ENCODE measurements around the gene DDX56. TPM values are rescaled to one million over a fixed set of nuclear protein-coding genes. Genes with fewer than 3 reads are reported as not detected.
A peak's percentile ranks its signal among the peaks of the same experiment; 100 is the strongest.

The DDX56 gene
- 62.0 TPM for total RNA-seq
- polyA plus RNA-seq (ENCODE audit: insufficient read depth, low read depth, low replicate concordance), result 83.6 TPM
- long read RNA-seq, donor 1, transcript DDX56-201 (14 exons, 2,336 nt), result major isoform, 6 of 6 reads
- long read RNA-seq, donor 1, partial matches to known transcripts, result 0 of 6 reads
- long read RNA-seq, donor 1, other reads (novel, unspliced or antisense), result 0 of 6 reads
- long read RNA-seq, donor 2, transcript DDX56-201 (14 exons, 2,336 nt), result major isoform, 15 of 18 reads
- long read RNA-seq, donor 2, partial matches to known transcripts, result 0 of 18 reads
- long read RNA-seq, donor 2, other reads (novel, unspliced or antisense), result 0 of 18 reads
- long read RNA-seq, donor 3, transcript DDX56-201 (14 exons, 2,336 nt), result major isoform, 12 of 27 reads
- long read RNA-seq, donor 3, partial matches to known transcripts, result 14 of 27 reads
- long read RNA-seq, donor 3, other reads (novel, unspliced or antisense), result 0 of 27 reads
- long read RNA-seq, donor 4, transcript DDX56-201 (14 exons, 2,336 nt), result major isoform, 9 of 44 reads
- long read RNA-seq, donor 4, partial matches to known transcripts, result 34 of 44 reads
- long read RNA-seq, donor 4, other reads (novel, unspliced or antisense), result 0 of 44 reads
- long read RNA-seq, donor 5, partial matches to known transcripts, result 0 of 1 reads
- long read RNA-seq, donor 5, other reads (novel, unspliced or antisense), result 0 of 1 reads
- long read RNA-seq, donor 6, transcript DDX56-201 (14 exons, 2,336 nt), result major isoform, 5 of 5 reads
- long read RNA-seq, donor 6, partial matches to known transcripts, result 0 of 5 reads
- long read RNA-seq, donor 6, other reads (novel, unspliced or antisense), result 0 of 5 reads
- long read RNA-seq, donor 7, transcript DDX56-201 (14 exons, 2,336 nt), result major isoform, 46 of 62 reads
- long read RNA-seq, donor 7, partial matches to known transcripts, result 3 of 62 reads
- long read RNA-seq, donor 7, other reads (novel, unspliced or antisense), result 10 of 62 reads
- long read RNA-seq, donor 8, transcript DDX56-201 (14 exons, 2,336 nt), result major isoform, 6 of 6 reads
- long read RNA-seq, donor 8, partial matches to known transcripts, result 0 of 6 reads
- long read RNA-seq, donor 8, other reads (novel, unspliced or antisense), result 0 of 6 reads
- long read RNA-seq, donor 9, partial matches to known transcripts, result 0 of 5 reads
- long read RNA-seq, donor 9, other reads (novel, unspliced or antisense), result 0 of 5 reads
- long read RNA-seq, donor 10, transcript DDX56-201 (14 exons, 2,336 nt), result major isoform, 10 of 17 reads
- long read RNA-seq, donor 10, partial matches to known transcripts, result 6 of 17 reads
- long read RNA-seq, donor 10, other reads (novel, unspliced or antisense), result 0 of 17 reads

- DNase-seq, result peak; percentile 95 to 98 (median 98)
- intact Hi-C loops (cut with DNase I), result no loop called here
- no peaks in the 10 kb centered on the region for H3K27me3 ChIP-seq (ENCODE audit: control insufficient read depth, insufficient read depth, low read length)
- H3K4me3 ChIP-seq (ENCODE audit: low read length in 3 of 3), result peak within 1 kb of the TSS; percentile 87 to 95 (median 90)
- H3K36me3 ChIP-seq (ENCODE audit: control insufficient read depth in 2 of 3, insufficient read depth in 3 of 3, low read length in 3 of 3), result peaks cover 22 to 53% (median 36%) of the 10 kb centered on the region in 3 donors
- H3K4me1 ChIP-seq (ENCODE audit: control insufficient read depth in 2 of 3, insufficient read depth in 2 of 3, low read depth in 1 of 3, low read length in 3 of 3), result peaks cover 3 to 24% (median 19%) of the 10 kb centered on the region in 3 donors
- peak within 1 kb of the TSS; percentile 47 to 88 for H3K27ac ChIP-seq (ENCODE audit: low read depth in 2 of 2, low read length in 2 of 2)
- H3K9me3 ChIP-seq (ENCODE audit: control insufficient read depth in 2 of 3, insufficient read depth in 1 of 3, low read length in 3 of 3), result no peaks in the 10 kb centered on the region
- TF ChIP-seq CTCF (IDR thresholded peaks at IDR 0.05; ENCODE audit: borderline replicate concordance, extremely low read depth, insufficient read depth), result no peak
- FAIRE-seq, result no peak
- H3K9ac ChIP-seq (ENCODE audit: low read length in 3 of 3), result peak within 1 kb of the TSS; percentile 34 to 88 (median 61)
These were observed at the start of gene DDX56 for GRCh38 chr7:44573464-44574286. TSS of gene DDX56 (minus strand) at chr7:44573908. CDS start at chr7:44573895, 13 bp downstream.

GRCh38 chr7:44622342-44623151, 48.8 kb upstream of the DDX56 start:
- FAIRE-seq, result no peak
- no peak for TF ChIP-seq CTCF (IDR thresholded peaks at IDR 0.05; ENCODE audit: borderline replicate concordance, extremely low read depth, insufficient read depth)
- peak overlapping the region; percentile 63 to 71 for H3K27ac ChIP-seq (ENCODE audit: low read depth in 2 of 2, low read length in 2 of 2)
- H3K4me1 ChIP-seq (ENCODE audit: control insufficient read depth in 2 of 3, insufficient read depth in 2 of 3, low read depth in 1 of 3, low read length in 3 of 3), result peaks cover 0 to 34% (median 14%) of the 10 kb centered on the region in 3 donors
- H3K9me3 ChIP-seq (ENCODE audit: control insufficient read depth in 2 of 3, insufficient read depth in 1 of 3, low read length in 3 of 3), result no peaks in the 10 kb centered on the region
- no peak for DNase-seq
- peak overlapping the region in 1 of 3 donors; percentile 33 for H3K4me3 ChIP-seq (ENCODE audit: low read length in 3 of 3)
- H3K9ac ChIP-seq (ENCODE audit: low read length in 3 of 3), result peak overlapping the region in 1 of 3 donors; percentile 9
- H3K36me3 ChIP-seq (ENCODE audit: control insufficient read depth in 2 of 3, insufficient read depth in 3 of 3, low read length in 3 of 3), result peaks cover 6 to 26% (median 9%) of the 10 kb centered on the region in 3 donors
- no peaks in the 10 kb centered on the region for H3K27me3 ChIP-seq (ENCODE audit: control insufficient read depth, insufficient read depth, low read length)
- intact Hi-C loops (cut with DNase I), result no loop called here

Measured in kidney (tissue), 22 donors.